Neural cell (in vitro differentiated cells): ENCODE data around the gene EEF1A1.
"Not testable (repeated sequence)": the region's sequence is repeated elsewhere in the genome, so short reads cannot be mapped to it uniquely, and the experiment has no call there.

Experiments
- CTCF ChIP-seq: fragments of 450-650 bp; IDR thresholded peaks from 2 replicates; pipeline ENCODE4 v1.5.1; 2014; ENCODE audit warnings: antibody characterized with exemption, mild to moderate bottlenecking, moderate library complexity; ENCODE audit not compliant: poor library complexity, severe bottlenecking
- EP300 ChIP-seq: fragments of 450-650 bp; conservative IDR thresholded peaks from 2 replicates; pipeline ENCODE4 v1.6.1; 2014; ENCODE audit warnings: antibody characterized with exemption, mild to moderate bottlenecking, moderate library complexity; ENCODE audit not compliant: poor library complexity, severe bottlenecking
- MXI1 ChIP-seq: fragments of 450-650 bp; conservative IDR thresholded peaks from 2 replicates; pipeline ENCODE4 v1.6.1; 2014; ENCODE audit warnings: antibody characterized with exemption, mild to moderate bottlenecking; ENCODE audit not compliant: poor library complexity, severe bottlenecking

- TF ChIP-seq MXI1, CTCF, EP300: not testable (repeated sequence)
Measured at GRCh38 chr6:73518100-73518981, 2.5 kb downstream of the EEF1A1 start.
